Stomach (tissue), 9 donors: ENCODE data around the gene LRRFIP1. TPM values are rescaled to one million over a fixed set of nuclear protein-coding genes. Genes with fewer than 3 reads are reported as not detected.
"Not testable (repeated sequence)": the region's sequence is repeated elsewhere in the genome, so short reads cannot be mapped to it uniquely, and the experiment has no call there.

Experiments
- DNase-seq, 2 donors: peaks; one replicate each; pipeline versions ENCODE4 v3.0.0 to v3.0.0-alpha.2; 2013 to 2019
- H3K27ac ChIP-seq, 5 donors: fragments of 200-600 bp in 4 of 5; sonication (generic) in 4 of 5; one replicate each; pipeline ENCODE4 v1.5.1; 2013 to 2019; ENCODE audit warnings: mild to moderate bottlenecking in 1 of 5, moderate library complexity in 1 of 5
- H3K27me3 ChIP-seq, 3 donors: fragments of 200-600 bp; sonication (generic); one replicate each; pipeline ENCODE4 v1.5.1; 2017 to 2019; ENCODE audit warnings: mixed run types in 1 of 3
- H3K36me3 ChIP-seq, 4 donors: fragments of 200-600 bp; sonication (generic); 1 replicate in 3 of 4; 2 replicates in 1 of 4; pipeline ENCODE4 v1.5.1; 2016 to 2019
- H3K4me1 ChIP-seq, 4 donors: fragments of 200-600 bp; sonication (generic); one replicate each; pipeline ENCODE4 v1.5.1; 2016 to 2019
- H3K4me3 ChIP-seq, 4 donors: fragments of 200-600 bp; sonication (generic) in 3 of 4; one replicate each; pipeline ENCODE4 v1.5.1; 2016 to 2019; ENCODE audit warnings: mild to moderate bottlenecking in 1 of 4
- H3K9me3 ChIP-seq, 4 donors: fragments of 200-600 bp; sonication (generic); one replicate each; pipeline ENCODE4 v1.5.1; 2016 to 2019
- EP300 ChIP-seq: sonication (generic); formaldehyde crosslinking; IDR thresholded peaks from one replicate; pipeline ENCODE4 v1.6.1; 2017; ENCODE audit warnings: antibody characterized with exemption
- POLR2A ChIP-seq, 4 donors: fragments of 450-650 bp; IDR thresholded peaks; one replicate each; pipeline ENCODE4 v1.6.1; 2016; ENCODE audit warnings: antibody characterized with exemption in 4 of 4, control low read depth in 2 of 4, mild to moderate bottlenecking in 1 of 4, moderate library complexity in 1 of 4
- POLR2AphosphoS5 ChIP-seq, 3 donors: sonication (generic); formaldehyde crosslinking; IDR thresholded peaks; one replicate each; pipeline ENCODE4 v1.6.1; 2016; ENCODE audit warnings: antibody characterized with exemption in 3 of 3
- WGBS, 5 donors: extraction: QIAGEN DNeasy Blood & Tissue Kit in 3 of 5; methylation state at CpG; one replicate each; pipeline versions ENCODE4 v1.1.5 to v1.1.7; 2013 to 2018; 5-methylcytosine and 5-hydroxymethylcytosine counted together
- intact Hi-C: fragments of 100-400 bp; cut with DNase I; formaldehyde crosslinking; loops from one replicate; pipeline ENCODE4 v1.15.1; 2023; ENCODE audit warnings: low total_unique reads
- polyA plus RNA-seq, 3 donors: library from polyadenylated mRNA; stranded (reverse); fragments of 200-250 nt; gene quantifications; one replicate each; pipeline ENCODE4 v1.2.3, GENCODE V29; 2013
- total RNA-seq, 5 donors: library from RNA; depleted of rRNA; stranded (reverse); fragments of >200 nt; gene quantifications; one replicate each; pipeline versions ENCODE4 v1.1.0 to v1.2.3, GENCODE V29; 2014 to 2016
- TF ChIP-seq, protein P1 (sequence below), 7 experiments: fragments of 450-650 bp in 4 of 7; fragments of 200-600 bp in 3 of 7; sonication (generic) in 3 of 7; IDR thresholded peaks; one replicate each; pipeline ENCODE4 v1.5.1; 2016 to 2019; ENCODE audit warnings: antibody characterized with exemption in 7 of 7, control low read depth in 2 of 7, mild to moderate bottlenecking in 1 of 7
- donor health status: healthy with polysubstance abuse.
- donor health status: Bipolar disorder and iron deficiency.
- donor health status: healthy.

Gene LRRFIP1
- total and polyA plus RNA-seq, 8 donors, result 31.6 to 201 (median 130) TPM

DNA sequence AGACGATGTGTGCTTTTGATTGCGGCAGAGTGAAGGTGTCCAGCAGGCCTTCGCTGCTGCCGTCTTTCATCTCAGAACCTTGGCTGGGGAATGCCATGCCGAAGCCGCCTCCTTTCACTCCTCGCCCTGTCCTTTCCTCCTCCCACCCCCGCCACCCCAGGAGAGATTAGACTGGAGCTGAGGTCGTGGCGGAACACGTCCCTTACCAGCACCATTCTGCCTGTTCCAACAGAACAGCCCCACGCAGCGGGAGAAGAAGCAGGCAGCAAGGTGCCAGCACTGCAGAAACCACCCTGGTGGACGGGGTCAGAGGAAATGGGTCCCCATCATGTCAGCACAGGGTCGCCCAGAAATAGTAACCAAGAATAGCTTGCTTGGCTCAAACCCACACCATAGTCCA lies 146.4 kb downstream of the LRRFIP1 start:
- no peaks in the 10 kb centered on the region for H3K9me3 ChIP-seq
- DNase-seq, result peak in 1 of 2 donors; percentile 46
- no peak overlapping the region for H3K4me3 ChIP-seq
- intact Hi-C loops, result no loop called here
- peaks cover 0 to 17% (median 3%) of the 10 kb centered on the region in 4 donors for H3K4me1 ChIP-seq
- 41 to 72% (median 59%) methylated on average over 15 of the region's 15 CpGs for WGBS, 5 donors
- H3K27me3 ChIP-seq, result no peaks in the 10 kb centered on the region
- H3K36me3 ChIP-seq, result peaks cover 21 to 100% (median 98%) of the 10 kb centered on the region in 4 donors
- TF ChIP-seq POLR2AphosphoS5 (IDR thresholded peaks at IDR 0.05), result no peak
- no peak for TF ChIP-seq POLR2A (IDR thresholded peaks at IDR 0.05)
- TF ChIP-seq EP300, result no peak
- peak overlapping the region in 2 of 5 donors; percentile 4 to 24 for H3K27ac ChIP-seq

DNA sequence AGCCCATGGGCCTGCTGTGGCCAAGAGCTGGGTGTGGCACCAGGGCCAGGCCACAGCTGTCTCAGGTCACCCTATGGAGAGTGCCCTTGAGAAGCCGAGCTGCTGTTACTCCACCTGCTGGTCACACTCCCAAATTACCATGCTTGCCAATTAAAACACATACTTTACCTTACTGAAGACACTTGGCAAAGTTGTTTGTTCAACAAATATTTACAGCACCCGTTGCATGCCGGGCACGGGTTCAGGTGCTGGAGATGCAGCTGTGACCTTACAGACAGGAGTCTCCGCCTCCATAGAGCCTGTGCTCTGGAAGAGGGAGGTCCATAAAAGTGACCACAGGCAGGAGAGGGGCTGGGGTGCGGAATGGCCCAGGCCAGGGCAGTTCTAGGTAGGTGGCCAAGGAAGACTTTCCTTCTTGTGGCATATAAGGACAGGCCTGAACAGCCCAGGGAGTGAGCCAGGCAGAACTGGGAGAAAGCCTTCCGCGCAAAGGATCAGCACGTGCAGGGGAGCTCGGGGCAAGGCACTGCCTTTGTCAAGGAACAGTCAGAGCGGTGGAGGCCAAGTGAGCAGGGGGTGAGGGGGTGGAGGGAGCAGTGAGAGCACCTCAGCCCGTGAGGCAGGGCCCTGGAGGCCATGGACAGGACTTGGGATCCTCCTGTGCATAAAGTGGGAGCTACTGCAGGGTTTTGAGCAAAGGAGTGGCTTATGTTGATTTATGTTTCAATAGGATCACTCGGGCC lies 147.6 kb downstream of the LRRFIP1 start:
- Histone ChIP-seq H3K27me3 (no peaks in the 10 kb centered on the region), H3K27ac (peak overlapping the region in 1 of 5 donors; percentile 0), H3K4me1 (peaks cover 0 to 17% (median 3%) of the 10 kb centered on the region in 4 donors), H3K9me3 (no peaks in the 10 kb centered on the region), H3K4me3 (no peak overlapping the region), H3K36me3 (peaks cover 32 to 100% (median 99%) of the 10 kb centered on the region in 4 donors)
- WGBS, 5 donors, result 66 to 81% (median 67%) methylated on average over 13 of the region's 13 CpGs
- DNase-seq, result peak; percentile 64 to 78
- no peak for TF ChIP-seq POLR2A (IDR thresholded peaks at IDR 0.05)
- TF ChIP-seq POLR2AphosphoS5 (IDR thresholded peaks at IDR 0.05), result peak in 1 of 3 donors; percentile 36
- no peak for TF ChIP-seq EP300
- TF ChIP-seq, protein P1, sequence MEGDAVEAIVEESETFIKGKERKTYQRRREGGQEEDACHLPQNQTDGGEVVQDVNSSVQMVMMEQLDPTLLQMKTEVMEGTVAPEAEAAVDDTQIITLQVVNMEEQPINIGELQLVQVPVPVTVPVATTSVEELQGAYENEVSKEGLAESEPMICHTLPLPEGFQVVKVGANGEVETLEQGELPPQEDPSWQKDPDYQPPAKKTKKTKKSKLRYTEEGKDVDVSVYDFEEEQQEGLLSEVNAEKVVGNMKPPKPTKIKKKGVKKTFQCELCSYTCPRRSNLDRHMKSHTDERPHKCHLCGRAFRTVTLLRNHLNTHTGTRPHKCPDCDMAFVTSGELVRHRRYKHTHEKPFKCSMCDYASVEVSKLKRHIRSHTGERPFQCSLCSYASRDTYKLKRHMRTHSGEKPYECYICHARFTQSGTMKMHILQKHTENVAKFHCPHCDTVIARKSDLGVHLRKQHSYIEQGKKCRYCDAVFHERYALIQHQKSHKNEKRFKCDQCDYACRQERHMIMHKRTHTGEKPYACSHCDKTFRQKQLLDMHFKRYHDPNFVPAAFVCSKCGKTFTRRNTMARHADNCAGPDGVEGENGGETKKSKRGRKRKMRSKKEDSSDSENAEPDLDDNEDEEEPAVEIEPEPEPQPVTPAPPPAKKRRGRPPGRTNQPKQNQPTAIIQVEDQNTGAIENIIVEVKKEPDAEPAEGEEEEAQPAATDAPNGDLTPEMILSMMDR (IDR thresholded peaks at IDR 0.05), result peak in 5 of 7 experiments; percentile 51 to 72 (median 61)
- intact Hi-C loops, result no loop called here

DNA sequence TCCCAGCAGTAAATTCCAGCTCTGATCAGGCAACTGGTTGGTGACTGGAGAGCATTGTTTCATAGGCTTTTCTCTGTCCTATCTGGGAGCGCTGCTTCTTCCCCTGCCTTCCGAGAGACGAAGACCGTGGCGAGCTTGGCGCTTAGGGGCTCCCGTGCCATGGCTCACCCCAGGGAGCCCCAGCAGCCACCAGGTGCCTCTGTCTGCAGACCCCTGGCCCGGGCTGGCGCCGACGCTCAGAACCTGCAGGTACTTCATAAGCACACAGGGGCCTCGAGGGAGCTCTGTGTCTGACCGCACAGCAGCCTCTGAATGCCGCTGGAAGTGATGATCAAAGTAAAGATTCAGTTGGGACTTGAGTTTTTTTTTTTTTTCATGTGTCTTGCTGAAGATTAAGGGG lies 152.1 kb downstream of the LRRFIP1 start:
- WGBS, 5 donors, result 95 to 99% (median 97%) methylated on average over 3 to 14 of the region's 14 CpGs

DNA sequence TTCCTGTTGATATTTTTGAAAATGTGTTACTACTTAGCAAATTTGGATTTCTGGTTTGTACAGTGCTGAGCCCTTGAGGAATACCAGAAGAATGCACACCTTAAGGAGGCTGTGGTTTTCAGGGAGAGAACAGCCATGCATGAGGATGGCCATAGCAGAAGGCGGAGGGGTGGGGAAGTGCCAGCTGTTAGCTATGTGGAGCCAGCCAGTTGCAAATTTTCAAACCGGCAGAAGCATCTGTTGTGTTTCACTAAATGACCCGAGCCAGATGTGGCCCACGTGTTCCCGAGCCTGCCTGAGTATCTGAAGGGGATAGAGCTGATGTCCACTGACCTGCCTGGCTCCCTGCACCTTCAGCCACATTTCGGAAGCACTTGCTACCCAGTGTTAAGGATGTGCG lies 154.8 kb downstream of the LRRFIP1 start:
- no peak for DNase-seq
- Histone ChIP-seq H3K36me3 (peaks cover 36 to 83% (median 62%) of the 10 kb centered on the region in 4 donors), H3K27me3 (no peaks in the 10 kb centered on the region), H3K4me3 (no peak overlapping the region), H3K27ac (no peak overlapping the region), H3K9me3 (peaks cover 5 to 9% (median 8%) of the 10 kb centered on the region in 4 donors), H3K4me1 (no peaks in the 10 kb centered on the region)
- 75 to 85% (median 81%) methylated on average over 7 of the region's 7 CpGs for WGBS, 5 donors
- TF ChIP-seq, protein P1 (IDR thresholded peaks at IDR 0.05), result no peak
- TF ChIP-seq EP300, result no peak
- no peak for TF ChIP-seq POLR2A (IDR thresholded peaks at IDR 0.05)
- no peak for TF ChIP-seq POLR2AphosphoS5 (IDR thresholded peaks at IDR 0.05)
- intact Hi-C loops, result no loop called here

More for the DNA sequence above, 152.1 kb downstream of the LRRFIP1 start:
- H3K4me3 ChIP-seq, result no peak overlapping the region
- H3K27me3 ChIP-seq, result no peaks in the 10 kb centered on the region
- H3K36me3 ChIP-seq, result peaks cover 43 to 88% (median 85%) of the 10 kb centered on the region in 4 donors
- H3K27ac ChIP-seq, result no peak overlapping the region
- intact Hi-C loops, result no loop called here
- H3K4me1 ChIP-seq, result peaks cover 0 to 6% (median 0%) of the 10 kb centered on the region in 4 donors
- DNase-seq, result no peak
- no peaks in the 10 kb centered on the region for H3K9me3 ChIP-seq
- TF ChIP-seq EP300, result no peak
- TF ChIP-seq POLR2A (IDR thresholded peaks at IDR 0.05), result no peak
- TF ChIP-seq, protein P1 (IDR thresholded peaks at IDR 0.05), result no peak
- no peak for TF ChIP-seq POLR2AphosphoS5 (IDR thresholded peaks at IDR 0.05)

DNA sequence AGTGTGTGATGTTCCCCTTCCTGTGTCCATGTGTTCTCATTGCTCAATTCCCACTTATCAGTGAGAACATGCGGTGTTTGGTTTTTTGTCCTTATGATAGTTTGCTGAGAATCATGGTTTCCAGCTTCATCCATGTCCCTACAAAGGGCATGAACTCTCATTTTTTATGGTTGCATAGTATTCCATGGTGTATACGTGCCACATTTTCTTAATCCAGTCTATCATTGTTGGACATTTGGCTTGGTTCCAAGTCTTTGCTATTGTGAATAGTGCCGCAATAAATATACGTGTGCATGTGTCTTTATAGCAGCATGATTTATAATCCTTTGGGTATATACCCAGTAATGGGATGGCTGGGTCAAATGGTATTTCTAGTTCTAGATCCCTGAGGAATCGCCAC lies 156.3 kb downstream of the LRRFIP1 start:
- H3K27me3 ChIP-seq, H3K4me1 ChIP-seq, H3K4me3 ChIP-seq, DNase-seq, intact Hi-C loops, H3K27ac ChIP-seq: not testable (repeated sequence)
- Histone ChIP-seq H3K36me3 (peaks cover 26 to 69% (median 47%) of the 10 kb centered on the region in 4 donors), H3K9me3 (peaks cover 5 to 12% (median 10%) of the 10 kb centered on the region in 4 donors)
- WGBS, 5 donors, result 90 to 99% (median 93%) methylated on average over 2 to 4 of the region's 5 CpGs
